NCI-H1694 (cell line): ENCODE results near the gene CCDC27.

ENCODE experiments used
- DNase-seq: peaks from one replicate; lab custom pipeline; 2025; lab: John Stamatoyannopoulos, UW

The CCDC27 gene

GRCh38 chr1:3718764-3719163, 33.5 kb upstream of the CCDC27 start:
- DNase-seq: no peak

DNA sequence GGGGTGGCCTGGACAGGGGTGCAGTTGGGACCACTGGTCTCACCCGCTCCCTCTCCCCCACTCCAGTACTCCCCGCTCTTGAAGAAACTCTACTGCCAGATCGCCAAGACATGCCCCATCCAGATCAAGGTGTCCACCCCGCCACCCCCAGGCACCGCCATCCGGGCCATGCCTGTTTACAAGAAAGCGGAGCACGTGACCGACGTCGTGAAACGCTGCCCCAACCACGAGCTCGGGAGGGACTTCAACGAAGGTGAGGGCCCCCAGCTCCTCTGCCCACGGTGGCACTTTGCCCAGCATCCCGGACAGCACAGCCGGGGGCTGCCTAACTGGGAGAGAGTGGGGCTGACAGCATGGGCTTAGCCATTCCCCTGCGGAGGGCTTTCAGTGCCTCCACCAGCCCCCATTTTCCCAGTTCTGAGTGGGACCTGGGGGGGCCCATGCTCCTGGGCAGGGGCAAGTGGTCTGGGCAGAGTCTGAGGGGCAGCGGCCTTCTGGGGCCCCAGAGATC, 30.2 kb upstream of the CCDC27 start:
- no peak for DNase-seq

DNA sequence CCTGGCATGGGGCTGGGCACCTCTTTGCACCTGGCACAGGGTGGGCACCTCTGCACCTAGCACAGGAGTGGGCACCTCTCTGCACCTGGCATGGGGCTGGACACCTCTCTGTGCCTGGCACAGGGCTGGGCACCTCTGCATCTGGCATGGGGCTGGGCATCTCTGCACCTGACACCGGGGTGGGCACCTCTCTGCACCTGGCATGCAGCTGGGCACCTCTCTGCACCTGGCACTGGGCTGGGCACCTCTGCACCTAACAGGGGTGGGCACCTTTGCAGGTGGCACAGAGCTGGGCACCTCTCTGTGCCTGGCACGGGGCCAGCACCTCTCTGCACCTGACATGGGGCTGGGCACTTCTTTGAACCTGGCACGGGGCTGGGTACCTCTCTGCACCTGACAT, 29.4 kb upstream of the CCDC27 start:
- DNase-seq: no peak

- DNase-seq: peak; percentile 73
These were observed 27.7 kb upstream of the CCDC27 start for GRCh38 chr1:3724416-3725030.

- no peak for DNase-seq
These were observed 26.9 kb upstream of the CCDC27 start for GRCh38 chr1:3725366-3725765.

DNA sequence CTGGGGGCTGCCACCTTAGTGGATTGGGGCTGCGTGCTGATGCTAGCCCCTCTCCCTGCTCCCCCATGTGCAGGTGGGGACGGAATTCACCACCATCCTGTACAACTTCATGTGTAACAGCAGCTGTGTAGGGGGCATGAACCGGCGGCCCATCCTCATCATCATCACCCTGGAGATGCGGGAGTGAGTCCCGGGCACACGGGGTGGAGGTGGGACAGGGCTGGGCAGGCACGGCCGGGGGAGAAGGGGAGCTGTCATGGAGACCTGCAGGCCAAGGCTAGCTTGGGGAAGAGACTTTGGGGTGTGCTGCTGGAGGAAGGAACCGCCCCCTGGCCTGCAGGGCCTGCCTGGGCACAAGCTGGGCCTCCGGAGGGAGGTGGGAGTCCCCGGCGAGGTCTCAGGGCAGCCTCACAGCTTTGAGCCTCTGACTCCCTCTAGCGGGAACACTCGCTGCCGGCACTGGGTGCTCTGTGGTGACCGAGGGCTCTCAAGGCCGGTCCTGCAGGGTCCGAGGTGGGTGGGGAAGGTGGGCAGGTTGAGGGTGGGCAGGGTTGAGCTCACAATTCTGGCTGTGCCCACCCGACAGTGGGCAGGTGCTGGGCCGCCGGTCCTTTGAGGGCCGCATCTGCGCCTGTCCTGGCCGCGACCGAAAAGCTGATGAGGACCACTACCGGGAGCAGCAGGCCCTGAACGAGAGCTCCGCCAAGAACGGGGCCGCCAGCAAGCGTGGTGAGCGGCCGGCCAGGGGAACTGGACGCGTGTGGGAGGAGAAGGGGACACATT, 25.0 kb upstream of the CCDC27 start:
- DNase-seq: no peak

DNA sequence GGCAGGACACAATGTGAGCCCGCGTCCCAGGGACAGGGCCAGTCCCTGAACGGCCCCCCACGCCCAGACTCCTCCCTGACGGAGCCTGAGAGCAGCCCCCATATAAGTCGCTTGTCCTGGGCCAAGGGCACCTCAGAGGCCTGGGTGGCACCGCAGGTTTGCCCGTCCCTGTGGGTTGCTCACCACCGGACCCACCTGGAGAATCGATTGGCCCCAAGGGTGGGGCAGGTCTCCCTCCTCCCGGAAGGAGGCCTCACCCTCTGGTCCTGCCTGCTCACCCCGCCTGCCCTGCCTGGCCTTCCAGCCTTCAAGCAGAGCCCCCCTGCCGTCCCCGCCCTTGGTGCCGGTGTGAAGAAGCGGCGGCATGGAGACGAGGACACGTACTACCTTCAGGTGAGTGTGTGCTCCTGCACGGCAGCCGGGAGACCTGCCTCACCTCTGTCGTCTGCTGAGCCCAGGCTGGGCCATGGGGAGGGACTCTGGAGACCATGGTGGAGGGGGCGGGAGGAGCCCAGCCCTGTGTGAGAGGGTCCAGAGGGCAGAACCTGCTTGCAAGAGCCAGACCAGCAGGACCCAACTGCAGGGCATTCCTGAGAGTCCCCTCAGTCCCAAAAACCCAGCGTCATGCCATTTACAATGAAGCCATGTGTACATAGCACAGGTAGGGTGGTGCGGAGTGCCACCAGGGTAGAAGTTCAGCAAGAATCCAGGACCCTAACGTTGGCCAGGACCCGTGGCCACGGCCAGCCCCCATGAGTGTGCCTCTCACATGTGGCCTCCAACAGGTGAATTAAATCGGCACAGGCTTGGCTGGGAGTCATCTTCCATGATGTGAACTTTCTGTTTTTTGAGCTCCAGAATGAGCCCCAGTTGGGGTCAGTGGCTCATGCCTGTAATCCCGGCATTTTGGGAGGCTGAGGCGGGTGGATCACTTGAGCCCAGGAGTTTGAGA, 24.1 kb upstream of the CCDC27 start:
- no peak for DNase-seq

DNA sequence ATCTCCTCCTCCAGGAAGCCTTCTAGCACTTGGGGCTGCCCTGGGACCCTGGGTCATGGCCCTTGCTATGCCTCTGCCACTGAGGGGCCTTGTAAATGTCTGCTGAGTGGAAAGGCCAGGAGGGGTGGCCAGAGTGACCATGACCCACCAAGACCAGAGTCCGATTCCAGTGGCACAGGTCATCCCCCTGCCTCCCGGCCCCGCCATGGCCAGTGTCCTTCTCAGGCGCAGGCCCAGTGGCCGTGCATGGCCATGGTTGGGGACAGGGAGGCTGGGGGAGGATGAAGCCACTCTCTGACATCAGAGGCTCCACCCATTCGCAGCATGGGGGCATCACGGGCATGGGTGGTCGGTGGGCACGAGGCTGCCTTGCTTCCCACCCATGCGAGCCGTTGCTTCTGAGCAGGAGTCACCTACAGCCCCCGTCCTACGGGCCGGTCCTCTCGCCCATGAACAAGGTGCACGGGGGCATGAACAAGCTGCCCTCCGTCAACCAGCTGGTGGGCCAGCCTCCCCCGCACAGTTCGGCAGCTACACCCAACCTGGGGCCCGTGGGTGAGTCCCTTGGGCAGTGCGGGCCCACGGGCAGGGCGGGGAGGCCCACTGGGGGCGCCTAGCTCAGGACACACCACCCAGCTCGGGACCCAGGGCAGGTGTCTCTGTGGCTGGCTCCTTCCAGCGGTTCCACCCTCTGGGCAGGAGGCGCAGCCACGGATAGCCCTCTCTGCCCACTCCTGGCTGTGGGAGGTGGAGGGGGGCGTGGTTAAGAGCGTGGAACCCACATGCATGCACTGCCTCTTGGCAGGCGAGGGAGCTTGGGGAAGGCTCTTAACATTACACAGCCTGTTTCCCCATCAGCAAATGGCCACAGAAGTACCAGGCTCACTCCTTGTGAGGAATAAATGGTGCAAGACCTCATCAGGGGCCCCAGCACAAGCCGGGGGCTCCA, 22.4 kb upstream of the CCDC27 start:
- DNase-seq: no peak

- no peak for DNase-seq
These were observed 21.6 kb upstream of the CCDC27 start for GRCh38 chr1:3730543-3731247.

- no peak for DNase-seq
These were observed 20.4 kb upstream of the CCDC27 start for GRCh38 chr1:3731583-3732433.

DNA sequence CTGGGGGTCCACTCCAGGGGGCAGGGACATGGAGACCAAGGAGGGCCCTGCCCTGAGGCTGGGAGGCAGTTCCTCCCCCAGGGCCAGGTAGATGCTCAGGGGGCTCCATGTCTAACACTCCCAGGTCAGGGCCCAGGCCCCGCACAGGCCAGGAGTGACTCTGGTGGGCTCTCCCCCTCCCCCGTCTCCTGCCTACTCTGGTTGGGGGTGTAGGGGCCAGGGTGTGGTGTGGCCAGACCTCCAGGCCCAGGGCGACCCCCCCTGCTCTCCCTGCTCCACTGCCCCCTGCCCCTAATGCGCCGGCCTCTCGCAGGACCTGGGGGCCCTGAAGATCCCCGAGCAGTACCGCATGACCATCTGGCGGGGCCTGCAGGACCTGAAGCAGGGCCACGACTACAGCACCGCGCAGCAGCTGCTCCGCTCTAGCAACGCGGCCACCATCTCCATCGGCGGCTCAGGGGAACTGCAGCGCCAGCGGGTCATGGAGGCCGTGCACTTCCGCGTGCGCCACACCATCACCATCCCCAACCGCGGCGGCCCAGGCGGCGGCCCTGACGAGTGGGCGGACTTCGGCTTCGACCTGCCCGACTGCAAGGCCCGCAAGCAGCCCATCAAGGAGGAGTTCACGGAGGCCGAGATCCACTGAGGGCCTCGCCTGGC, 19.7 kb upstream of the CCDC27 start:
- no peak for DNase-seq

- no peak for DNase-seq
These were observed 19.0 kb upstream of the CCDC27 start for GRCh38 chr1:3733094-3733882.

DNA sequence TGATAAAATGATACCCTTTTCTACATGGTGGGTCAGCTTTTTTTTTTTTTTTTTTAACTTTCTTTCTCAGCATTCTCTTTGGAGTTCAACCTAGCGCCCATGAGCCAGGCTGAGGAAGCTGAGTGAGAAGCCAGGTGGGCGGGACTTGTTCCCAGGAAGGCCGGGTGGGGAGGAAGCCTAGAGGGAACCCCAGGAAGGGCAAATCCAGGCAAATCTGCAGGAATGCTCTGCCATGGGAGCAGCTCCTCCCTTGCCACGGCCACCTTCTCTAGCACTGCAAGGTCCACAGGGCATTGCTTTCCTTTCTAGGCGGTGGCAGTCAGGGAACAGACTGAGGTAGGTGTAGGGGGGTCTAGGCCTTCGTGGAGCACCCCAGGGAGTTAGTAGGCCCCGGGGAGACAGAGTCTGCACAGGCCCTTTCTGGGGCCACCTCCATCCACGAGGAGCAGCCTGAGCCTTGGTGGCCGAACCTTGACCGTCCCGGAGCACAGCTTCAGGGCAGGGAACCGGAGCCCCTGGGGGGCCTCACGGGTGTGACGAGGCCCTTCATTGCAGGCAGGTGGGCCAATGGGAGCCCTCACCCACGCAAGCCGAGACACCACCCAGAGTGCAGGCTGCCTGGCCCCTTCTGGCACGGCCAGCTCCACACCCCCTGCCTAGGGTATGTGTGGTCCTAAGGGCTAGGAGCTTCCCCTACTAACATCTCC, 18.2 kb upstream of the CCDC27 start:
- no peak for DNase-seq

DNA sequence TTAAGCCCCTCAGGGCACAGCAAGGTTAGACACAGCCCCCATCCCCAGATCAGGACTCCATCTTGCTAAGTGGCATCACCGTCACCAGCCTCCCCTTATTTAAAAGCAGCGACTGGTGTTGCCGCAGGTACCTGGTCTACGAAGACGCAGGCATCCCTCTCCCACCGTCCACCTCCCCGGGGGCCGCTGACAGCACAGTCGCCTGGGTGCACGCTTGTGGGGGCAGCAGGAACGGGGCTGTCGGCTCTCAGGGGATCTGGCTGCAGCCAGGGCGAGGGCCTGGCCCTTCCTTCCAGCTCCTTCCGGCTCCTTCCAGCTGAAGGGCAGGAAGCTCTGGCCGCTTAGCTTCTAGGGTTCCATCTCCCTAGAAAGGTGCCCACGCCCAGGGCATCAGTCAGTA, 17.6 kb upstream of the CCDC27 start:
- DNase-seq: no peak

GRCh38 chr1:3735027-3735681, 17.1 kb upstream of the CCDC27 start:
- DNase-seq: no peak

GRCh38 chr1:3735688-3736087, 16.6 kb upstream of the CCDC27 start:
- DNase-seq: no peak

DNA sequence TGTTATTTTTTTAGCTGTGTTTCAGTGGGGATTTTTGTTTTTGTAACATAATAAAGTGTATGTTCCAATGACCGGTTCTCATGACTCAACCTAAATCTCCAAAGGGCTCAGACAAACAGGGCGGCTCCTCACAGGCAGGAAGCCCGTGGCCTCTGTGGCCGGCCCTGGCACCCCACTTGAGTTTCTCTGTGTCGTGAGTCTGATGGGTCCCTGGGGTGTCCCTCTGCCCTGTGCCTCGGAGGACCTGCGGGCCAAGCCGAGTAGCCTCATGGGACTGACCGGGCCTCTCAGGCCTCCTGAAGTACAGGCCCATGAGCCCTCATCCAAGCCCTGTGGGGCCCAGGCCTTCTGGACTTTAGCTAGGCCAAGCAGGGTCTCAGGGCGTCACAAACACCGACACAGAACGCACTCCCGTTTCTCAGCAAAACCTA, 16.1 kb upstream of the CCDC27 start:
- DNase-seq: no peak
